ENCODE results near the gene KLHL3.
A peak's percentile ranks its signal among the peaks of the same experiment; 100 is the strongest.

KLHL3 gene

DNA sequence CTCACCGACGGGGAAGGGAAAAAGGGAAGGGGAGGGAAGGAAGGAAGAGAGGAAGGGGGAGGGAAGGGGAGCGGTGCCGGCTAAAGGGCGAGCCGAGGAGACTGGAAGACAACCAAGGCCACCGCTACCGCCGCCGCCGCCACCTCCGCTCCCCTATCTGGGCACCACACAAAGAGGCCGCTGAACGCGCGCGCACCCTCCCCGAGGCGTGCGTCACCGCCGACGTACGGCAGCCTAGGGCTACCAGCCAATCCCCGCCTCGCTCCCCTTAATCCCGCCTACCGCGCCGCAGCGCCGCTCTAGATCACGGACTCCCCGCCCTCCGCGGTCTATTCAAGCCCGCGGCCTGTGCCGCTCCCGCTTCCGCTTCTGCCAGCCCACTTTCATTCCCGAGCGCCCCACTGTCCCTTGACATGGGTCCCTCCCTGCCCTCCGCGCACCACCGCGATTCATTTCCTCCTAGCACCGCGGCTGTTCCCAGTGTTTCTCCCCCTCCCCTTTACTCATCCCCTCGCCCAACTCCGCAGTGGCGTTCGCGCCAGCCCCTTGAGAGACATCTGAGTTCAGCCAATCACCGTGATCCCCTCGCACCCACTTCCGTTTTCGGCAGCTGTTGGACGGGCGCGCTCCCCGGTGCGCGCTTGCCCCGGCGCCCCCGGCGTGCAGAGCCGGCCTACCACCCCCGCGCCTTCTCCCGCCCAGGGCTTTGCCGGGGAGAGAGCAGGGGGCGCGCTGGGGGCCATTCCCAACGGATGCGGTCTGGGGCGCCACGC, 18.5 kb upstream of the KLHL3 start, which contains the start of gene HNRNPA0:
Gene HNRNPA0 (minus strand): TSS at position 176 of the 773 bp plus-strand sequence. CDS start 297 bp downstream, outside the sequence.
- TF ChIP-seq CTCF (conservative IDR thresholded peaks at IDR 0.05; ENCODE audit: control insufficient read depth, insufficient read depth, low read depth, low read length), result no peak
- peak; percentile 96 for DNase-seq (ENCODE audit: low read depth)
- peak within 1 kb of the TSS; percentile 97 for H3K4me3 ChIP-seq (ENCODE audit: control insufficient read depth, low read depth, low read length)

GRCh38 chr5:137753691-137754187, 17.9 kb upstream of the KLHL3 start:
- no peak for TF ChIP-seq CTCF (conservative IDR thresholded peaks at IDR 0.05; ENCODE audit: control insufficient read depth, insufficient read depth, low read depth, low read length)
- no peak for DNase-seq (ENCODE audit: low read depth)
- peak overlapping the region; percentile 97 for H3K4me3 ChIP-seq (ENCODE audit: control insufficient read depth, low read depth, low read length)

GRCh38 chr5:137752905-137753690, 17.2 kb upstream of the KLHL3 start:
- H3K4me3 ChIP-seq (ENCODE audit: control insufficient read depth, low read depth, low read length), result peak overlapping the region; percentile 97
- TF ChIP-seq CTCF (conservative IDR thresholded peaks at IDR 0.05; ENCODE audit: control insufficient read depth, insufficient read depth, low read depth, low read length), result no peak
- no peak for DNase-seq (ENCODE audit: low read depth)

DNA sequence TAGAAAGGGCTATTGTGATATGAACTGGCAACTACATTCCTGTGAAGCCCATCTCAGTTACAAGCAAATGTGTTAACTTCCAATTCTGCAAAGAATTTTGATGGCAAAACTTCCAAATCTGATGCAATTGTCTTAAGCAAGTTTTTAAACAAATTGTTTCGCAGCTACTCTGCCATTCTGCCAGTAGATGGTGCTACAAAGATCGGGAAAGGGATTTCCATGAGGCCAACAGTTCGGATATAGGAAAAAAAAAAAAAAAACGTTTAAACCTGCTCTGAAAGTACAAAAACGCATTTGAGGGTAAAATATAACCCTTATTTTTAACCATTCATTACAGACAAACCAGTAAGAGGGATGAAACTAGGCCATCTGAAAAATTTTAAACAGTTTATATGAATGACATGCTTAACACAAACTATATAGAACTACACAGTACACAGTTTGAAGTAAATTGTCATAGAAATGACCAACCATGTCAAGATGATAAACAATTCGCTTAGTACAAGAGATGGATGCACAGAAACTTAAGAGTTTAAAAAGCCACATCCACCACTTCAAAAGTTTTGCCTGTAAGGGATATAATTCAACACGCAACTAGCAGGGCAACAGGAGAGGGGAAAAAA, 16.1 kb upstream of the KLHL3 start:
- H3K4me3 ChIP-seq (ENCODE audit: control insufficient read depth, low read depth, low read length), result peak overlapping the region; percentile 97
- DNase-seq (ENCODE audit: low read depth), result peak; percentile 85
- peak; percentile 82 for TF ChIP-seq CTCF (conservative IDR thresholded peaks at IDR 0.05; ENCODE audit: control insufficient read depth, insufficient read depth, low read depth, low read length)

GRCh38 chr5:137750436-137750835, 14.5 kb upstream of the KLHL3 start:
- DNase-seq (ENCODE audit: low read depth), result no peak
- no peak for TF ChIP-seq CTCF (conservative IDR thresholded peaks at IDR 0.05; ENCODE audit: control insufficient read depth, insufficient read depth, low read depth, low read length)
- no peak overlapping the region for H3K4me3 ChIP-seq (ENCODE audit: control insufficient read depth, low read depth, low read length)

GRCh38 chr5:137747848-137748247, 12.0 kb upstream of the KLHL3 start:
- TF ChIP-seq CTCF (conservative IDR thresholded peaks at IDR 0.05; ENCODE audit: control insufficient read depth, insufficient read depth, low read depth, low read length), result no peak
- no peak overlapping the region for H3K4me3 ChIP-seq (ENCODE audit: control insufficient read depth, low read depth, low read length)

More at GRCh38 chr5:137747848-137748247, 12.0 kb upstream of the KLHL3 start:
- DNase-seq (ENCODE audit: low read depth), result no peak

Data from fibroblast of mammary gland (primary cell).